Activated B cell treated with CpG ODN at 0.5 μM for 24 hours (primary cell): Measurements from ENCODE around the gene COPZ1. TPM values are rescaled to one million over a fixed set of nuclear protein-coding genes. Genes with fewer than 3 reads are reported as not detected.

ENCODE experiments used
- ATAC-seq: fragments of 200-7000 bp; cut with Tn5 transposase; one replicate; pipeline ENCODE4 v1.10.0; 2021; ENCODE audit warnings: low read depth, mild to moderate bottlenecking, moderate library complexity
- CTCF ChIA-PET: fragments of 350-600 bp; sonication (Branson Sonifier 250); formaldehyde crosslinking; loops from one replicate; lab custom pipeline; 2021; ENCODE audit warnings: antibody characterized with exemption; lab: Charles Lee
- POLR2A ChIA-PET: fragments of 350-600 bp; sonication (Branson Sonifier 250); formaldehyde crosslinking; loops from one replicate; lab custom pipeline; 2021; ENCODE audit warnings: antibody characterized with exemption; lab: Charles Lee
- DNase-seq: peaks from one replicate; pipeline ENCODE4 v3.0.0; 2022
- H3K27ac Mint-ChIP-seq: one replicate; pipeline ENCODE4 v1.8.0; 2020; ENCODE audit warnings: mixed read lengths
- H3K27me3 Mint-ChIP-seq: one replicate; pipeline ENCODE4 v1.8.0; 2021; ENCODE audit warnings: mixed read lengths
- H3K36me3 Mint-ChIP-seq: one replicate; pipeline ENCODE4 v1.8.0; 2021; ENCODE audit warnings: low read depth, mixed read lengths
- H3K4me1 Mint-ChIP-seq: one replicate; pipeline ENCODE4 v1.8.0; 2021; ENCODE audit warnings: mixed read lengths
- H3K4me3 Mint-ChIP-seq: one replicate; pipeline ENCODE4 v1.8.0; 2020; ENCODE audit warnings: mild to moderate bottlenecking, mixed read lengths
- H3K9me3 Mint-ChIP-seq: one replicate; pipeline ENCODE4 v1.8.0; 2020; ENCODE audit warnings: mixed read lengths
- CTCF ChIP-seq: fragments of 200-600 bp; IDR thresholded peaks from one replicate; pipeline ENCODE4 v1.8.0; 2022; ENCODE audit warnings: antibody characterized with exemption, mild to moderate bottlenecking
- intact Hi-C: fragments of 100-400 bp; cut with micrococcal nuclease; formaldehyde crosslinking; loops from one replicate; pipeline ENCODE4 v1.15.1; 2024
- total RNA-seq: library from RNA; stranded (reverse); gene quantifications from 2 replicates; pipeline ENCODE4 v1.2.3, GENCODE V29; 2022

Gene COPZ1
- total RNA-seq, 1 donor from 2014 or later = 120 TPM

GRCh38 chr12:54393743-54394142 lies 68.8 kb downstream of the COPZ1 start:
- ATAC-seq = no peak
- TF ChIP-seq CTCF = no peak
- intact Hi-C loops = loop anchor here (1.0 to 10.0 kb wide), 5 partner anchors 9 to 669 kb away; partner anchors contain the start of genes CALCOCO1, HOXC8, HOXC9 and ZNF385A
- H3K4me1 Mint-ChIP-seq = peaks cover 39% of the 10 kb centered on the region
- DNase-seq = no peak
- no peaks in the 10 kb centered on the region for H3K27me3 Mint-ChIP-seq
- ChIA-PET CTCF (interaction anchor here (0.9 to 2.7 kb wide), 10 partner anchors 9 to 173 kb away, joined by 3 to 15 read pairs (median 4); no protein-coding TSS in a partner anchor), POLR2A (interaction anchor here (0.5 kb wide), 1 partner anchor 58 kb away, joined by 4 read pairs; no protein-coding TSS in a partner anchor)
- no peak overlapping the region for H3K4me3 Mint-ChIP-seq
- no peak overlapping the region for H3K27ac Mint-ChIP-seq
- H3K9me3 Mint-ChIP-seq = no peaks in the 10 kb centered on the region
- H3K36me3 Mint-ChIP-seq = no peaks in the 10 kb centered on the region

- no peak overlapping the region for H3K27ac Mint-ChIP-seq
- ChIA-PET CTCF (interaction anchor here (1.0 to 2.7 kb wide), 6 partner anchors 9 to 101 kb away, joined by 3 to 15 read pairs (median 4); no protein-coding TSS in a partner anchor), POLR2A (no interaction called here)
- no peak for TF ChIP-seq CTCF
- H3K4me1 Mint-ChIP-seq = peaks cover 34% of the 10 kb centered on the region
- ATAC-seq = no peak
- H3K9me3 Mint-ChIP-seq = no peaks in the 10 kb centered on the region
- no peak for DNase-seq
- H3K36me3 Mint-ChIP-seq = no peaks in the 10 kb centered on the region
- no peaks in the 10 kb centered on the region for H3K27me3 Mint-ChIP-seq
- H3K4me3 Mint-ChIP-seq = peak overlapping the region; percentile 24
- intact Hi-C loops = loop anchor here (1.0 to 10.0 kb wide), 5 partner anchors 10 to 669 kb away; partner anchors contain the start of genes CALCOCO1, HOXC8, HOXC9 and ZNF385A
Measured at GRCh38 chr12:54394281-54394719, 69.4 kb downstream of the COPZ1 start.

GRCh38 chr12:54394986-54395385 lies 70.1 kb downstream of the COPZ1 start:
- no peak for TF ChIP-seq CTCF
- ATAC-seq (no peak), DNase-seq (no peak)
- H3K4me1 Mint-ChIP-seq = peaks cover 27% of the 10 kb centered on the region
- H3K9me3 Mint-ChIP-seq = no peaks in the 10 kb centered on the region
- H3K27ac Mint-ChIP-seq = no peak overlapping the region
- H3K36me3 Mint-ChIP-seq = no peaks in the 10 kb centered on the region
- intact Hi-C loops = loop anchor here (1.0 to 10.0 kb wide), 5 partner anchors 11 to 670 kb away; partner anchors contain the start of genes CALCOCO1, HOXC8, HOXC9 and ZNF385A
- ChIA-PET POLR2A (no interaction called here), CTCF (interaction anchor here (1.6 to 2.6 kb wide), 2 partner anchors 8 to 9 kb away, joined by 8 to 10 read pairs; no protein-coding TSS in a partner anchor)
- H3K4me3 Mint-ChIP-seq = no peak overlapping the region
- H3K27me3 Mint-ChIP-seq = no peaks in the 10 kb centered on the region

GRCh38 chr12:54395545-54395944 lies 70.6 kb downstream of the COPZ1 start:
- H3K9me3 Mint-ChIP-seq = no peaks in the 10 kb centered on the region
- no peaks in the 10 kb centered on the region for H3K27me3 Mint-ChIP-seq
- no peak for TF ChIP-seq CTCF
- H3K4me1 Mint-ChIP-seq = peaks cover 21% of the 10 kb centered on the region
- ATAC-seq (no peak), DNase-seq (no peak)
- ChIA-PET POLR2A (no interaction called here), CTCF (interaction anchor here (0.5 to 11.5 kb wide), 8 partner anchors 8 to 175 kb away, joined by 3 to 361 read pairs (median 8); no protein-coding TSS in a partner anchor)
- H3K4me3 Mint-ChIP-seq = no peak overlapping the region
- intact Hi-C loops = loop anchor here (10.0 kb wide), 2 partner anchors 391 to 671 kb away; partner anchors contain the start of genes CALCOCO1, HOXC8 and HOXC9
- no peaks in the 10 kb centered on the region for H3K36me3 Mint-ChIP-seq
- H3K27ac Mint-ChIP-seq = no peak overlapping the region

GRCh38 chr12:54397157-54397556 lies 72.2 kb downstream of the COPZ1 start:
- Mint-ChIP-seq H3K27me3 (no peaks in the 10 kb centered on the region), H3K36me3 (no peaks in the 10 kb centered on the region), H3K9me3 (no peaks in the 10 kb centered on the region), H3K27ac (no peak overlapping the region), H3K4me3 (no peak overlapping the region), H3K4me1 (peaks cover 10% of the 10 kb centered on the region)
- ChIA-PET CTCF (interaction anchor here (1.2 to 11.5 kb wide), 6 partner anchors 10 to 175 kb away, joined by 3 to 361 read pairs (median 10); no protein-coding TSS in a partner anchor), POLR2A (no interaction called here)
- ATAC-seq = no peak
- no peak for TF ChIP-seq CTCF
- intact Hi-C loops = loop anchor here (10.0 kb wide), 2 partner anchors 392 to 672 kb away; partner anchors contain the start of genes CALCOCO1, HOXC8 and HOXC9
- DNase-seq = no peak
